ENCODE data around the gene REC114.

DNA sequence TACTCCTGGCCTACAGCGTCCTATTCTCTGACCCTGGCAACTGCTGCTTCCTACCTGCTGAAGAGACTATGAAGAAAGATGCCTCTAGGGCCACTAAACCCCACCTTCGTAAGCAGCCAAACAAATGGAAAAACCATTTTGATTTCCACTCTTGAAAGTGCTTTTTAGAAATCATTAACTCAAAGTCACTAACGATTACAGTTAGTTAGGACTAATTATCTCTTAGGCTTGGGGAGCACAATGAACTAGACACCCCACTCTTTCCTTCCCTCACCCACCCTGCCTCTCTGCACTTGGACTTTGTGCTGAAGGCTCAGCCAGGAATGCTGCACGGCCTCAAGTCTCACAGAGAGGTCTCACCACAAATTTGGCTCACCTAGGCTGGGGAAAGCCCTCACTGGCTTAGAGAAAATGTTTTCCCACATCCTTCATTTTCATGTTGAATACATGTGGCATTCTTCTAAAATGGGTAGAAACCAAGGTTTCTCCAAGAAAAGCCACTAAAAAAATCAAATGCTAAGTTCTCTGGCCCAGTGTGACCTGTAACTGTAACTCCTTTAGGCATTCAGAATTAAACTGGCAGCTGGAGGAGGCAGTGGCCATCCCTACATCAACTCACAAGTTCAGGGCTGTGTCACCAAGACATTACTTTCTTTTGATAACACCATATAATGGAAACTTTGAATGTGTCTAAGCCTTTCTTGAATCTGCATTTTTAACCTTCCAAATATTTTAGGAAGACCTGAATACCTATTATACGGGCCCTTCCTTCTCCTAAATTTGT is 143.1 kb downstream of the REC114 start:
- no peak for TF ChIP-seq POLR2AphosphoS5 (IDR thresholded peaks at IDR 0.05; ENCODE audit: insufficient read depth, low read depth, low read length)
- TF ChIP-seq POLR2A (IDR thresholded peaks at IDR 0.05; ENCODE audit: low read depth, low read length): no peak
- TF ChIP-seq, protein P1, sequence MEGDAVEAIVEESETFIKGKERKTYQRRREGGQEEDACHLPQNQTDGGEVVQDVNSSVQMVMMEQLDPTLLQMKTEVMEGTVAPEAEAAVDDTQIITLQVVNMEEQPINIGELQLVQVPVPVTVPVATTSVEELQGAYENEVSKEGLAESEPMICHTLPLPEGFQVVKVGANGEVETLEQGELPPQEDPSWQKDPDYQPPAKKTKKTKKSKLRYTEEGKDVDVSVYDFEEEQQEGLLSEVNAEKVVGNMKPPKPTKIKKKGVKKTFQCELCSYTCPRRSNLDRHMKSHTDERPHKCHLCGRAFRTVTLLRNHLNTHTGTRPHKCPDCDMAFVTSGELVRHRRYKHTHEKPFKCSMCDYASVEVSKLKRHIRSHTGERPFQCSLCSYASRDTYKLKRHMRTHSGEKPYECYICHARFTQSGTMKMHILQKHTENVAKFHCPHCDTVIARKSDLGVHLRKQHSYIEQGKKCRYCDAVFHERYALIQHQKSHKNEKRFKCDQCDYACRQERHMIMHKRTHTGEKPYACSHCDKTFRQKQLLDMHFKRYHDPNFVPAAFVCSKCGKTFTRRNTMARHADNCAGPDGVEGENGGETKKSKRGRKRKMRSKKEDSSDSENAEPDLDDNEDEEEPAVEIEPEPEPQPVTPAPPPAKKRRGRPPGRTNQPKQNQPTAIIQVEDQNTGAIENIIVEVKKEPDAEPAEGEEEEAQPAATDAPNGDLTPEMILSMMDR (IDR thresholded peaks at IDR 0.05; ENCODE audit: extremely low read depth in 1 of 2, insufficient read depth in 1 of 2, low read depth in 1 of 2, low read length in 2 of 2): no peak
- no peak for TF ChIP-seq GATA2 (IDR thresholded peaks at IDR 0.05; ENCODE audit: insufficient read depth, insufficient read length, low read depth, low read length)
- TF ChIP-seq, protein P2, sequence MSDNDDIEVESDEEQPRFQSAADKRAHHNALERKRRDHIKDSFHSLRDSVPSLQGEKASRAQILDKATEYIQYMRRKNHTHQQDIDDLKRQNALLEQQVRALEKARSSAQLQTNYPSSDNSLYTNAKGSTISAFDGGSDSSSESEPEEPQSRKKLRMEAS (IDR thresholded peaks at IDR 0.05; ENCODE audit: insufficient read depth, insufficient read length): no peak
- TF ChIP-seq FOS (IDR thresholded peaks at IDR 0.05; ENCODE audit: borderline replicate concordance, insufficient read depth, low read length): no peak
- no peak for TF ChIP-seq EZH2 (IDR thresholded peaks at IDR 0.05; ENCODE audit: borderline replicate concordance, low read depth, low read length, severe bottlenecking)
- TF ChIP-seq MYC (IDR thresholded peaks at IDR 0.05; ENCODE audit: low read depth, low read length): no peak
